ENCODE data around the gene TRPM3.

GRCh38 chr9:70532716-70533115, 588.7 kb downstream of the TRPM3 start:
- TF ChIP-seq CTCF (IDR thresholded peaks at IDR 0.05), result no peak
- TF ChIP-seq EZH2 (IDR thresholded peaks at IDR 0.05; ENCODE audit: borderline replicate concordance, insufficient read depth, low read depth, low read length, poor library complexity, severe bottlenecking), result no peak
